ENCODE data around the gene DKKL1. TPM values are rescaled to one million over a fixed set of nuclear protein-coding genes. Genes with fewer than 3 reads are reported as not detected.

Gene DKKL1
- total and polyA plus RNA-seq, 2 experiments from 2014 or later: 11.0 to 14.0 TPM

- DNase-seq (ENCODE audit: low read depth in 1 of 2, low spot score in 1 of 2): no peak
- H3K9me3 ChIP-seq (ENCODE audit: low read depth): no peaks in the 10 kb centered on the region
- H3K36me3 ChIP-seq: peaks cover 83% of the 10 kb centered on the region
- no peak for TF ChIP-seq CTCF (IDR thresholded peaks at IDR 0.05; ENCODE audit: low read depth, low read length)
- H3K4me3 ChIP-seq: no peak overlapping the region
- H3K27ac ChIP-seq: no peak overlapping the region
- H3K4me1 ChIP-seq (ENCODE audit: low read depth): no peaks in the 10 kb centered on the region
- H3K27me3 ChIP-seq: no peaks in the 10 kb centered on the region
These were observed 16.5 kb upstream of the DKKL1 start for GRCh38 chr19:49347191-49347590.

- H3K4me1 ChIP-seq (ENCODE audit: low read depth): no peaks in the 10 kb centered on the region
- H3K27ac ChIP-seq: no peak overlapping the region
- H3K4me3 ChIP-seq: no peak overlapping the region
- H3K27me3 ChIP-seq: no peaks in the 10 kb centered on the region
- H3K9me3 ChIP-seq (ENCODE audit: low read depth): no peaks in the 10 kb centered on the region
- peak; percentile 28 for TF ChIP-seq CTCF (IDR thresholded peaks at IDR 0.05; ENCODE audit: low read depth, low read length)
- peak; percentile 55 to 67 for DNase-seq (ENCODE audit: low read depth in 1 of 2, low spot score in 1 of 2)
- H3K36me3 ChIP-seq: peaks cover 78% of the 10 kb centered on the region
These were observed 15.8 kb upstream of the DKKL1 start for GRCh38 chr19:49347835-49348234.

GRCh38 chr19:49348305-49349189 is 15.1 kb upstream of the DKKL1 start:
- H3K36me3 ChIP-seq: peaks cover 77% of the 10 kb centered on the region

GRCh38 chr19:49349567-49349966 is 14.1 kb upstream of the DKKL1 start:
- H3K4me3 ChIP-seq: no peak overlapping the region
- no peak for DNase-seq (ENCODE audit: low read depth in 1 of 2, low spot score in 1 of 2)
- H3K27ac ChIP-seq: no peak overlapping the region
- peaks cover 68% of the 10 kb centered on the region for H3K36me3 ChIP-seq
- no peaks in the 10 kb centered on the region for H3K4me1 ChIP-seq (ENCODE audit: low read depth)
- H3K9me3 ChIP-seq (ENCODE audit: low read depth): no peaks in the 10 kb centered on the region
- H3K27me3 ChIP-seq: no peaks in the 10 kb centered on the region
- TF ChIP-seq CTCF (IDR thresholded peaks at IDR 0.05; ENCODE audit: low read depth, low read length): no peak

More at GRCh38 chr19:49348305-49349189, 15.1 kb upstream of the DKKL1 start:
- no peak overlapping the region for H3K4me3 ChIP-seq
- H3K27me3 ChIP-seq: no peaks in the 10 kb centered on the region
- no peak for DNase-seq (ENCODE audit: low read depth in 1 of 2, low spot score in 1 of 2)
- no peaks in the 10 kb centered on the region for H3K4me1 ChIP-seq (ENCODE audit: low read depth)
- no peak for TF ChIP-seq CTCF (IDR thresholded peaks at IDR 0.05; ENCODE audit: low read depth, low read length)
- no peak overlapping the region for H3K27ac ChIP-seq
- no peaks in the 10 kb centered on the region for H3K9me3 ChIP-seq (ENCODE audit: low read depth)

GRCh38 chr19:49355909-49356353 is 7.7 kb upstream of the DKKL1 start:
- Histone ChIP-seq H3K9me3 (ENCODE audit: low read depth) (no peaks in the 10 kb centered on the region), H3K27ac (no peak overlapping the region), H3K36me3 (peaks cover 43% of the 10 kb centered on the region)

More at GRCh38 chr19:49355909-49356353, 7.7 kb upstream of the DKKL1 start:
- DNase-seq (ENCODE audit: low read depth in 1 of 2, low spot score in 1 of 2): peak in 1 of 2 donors; percentile 72
- Histone ChIP-seq H3K4me1 (ENCODE audit: low read depth) (peaks cover 5% of the 10 kb centered on the region), H3K4me3 (no peak overlapping the region), H3K27me3 (no peaks in the 10 kb centered on the region)
- no peak for TF ChIP-seq CTCF (IDR thresholded peaks at IDR 0.05; ENCODE audit: low read depth, low read length)

Data from cardiac muscle cell (in vitro differentiated cells and primary cell).